A673 (cell line): Measurements from ENCODE around the gene SFSWAP. TPM values are rescaled to one million over a fixed set of nuclear protein-coding genes. Genes with fewer than 3 reads are reported as not detected.

Experiments
- BruUV-seq: library from RNA; stranded (reverse); fragments of 400-500 nt; replicated peaks from 2 replicates; lab custom pipeline; 2021; lab: Mats Ljungman, UMichigan
- CTCF ChIA-PET: fragments of 300-600 bp; sonication (Branson Sonifier 250); formaldehyde crosslinking; loops from one replicate; lab custom pipeline; 2022; ENCODE audit warnings: antibody characterized with exemption; lab: Charles Lee
- POLR2A ChIA-PET: fragments of 300-600 bp; sonication (Branson Sonifier 250); formaldehyde crosslinking; loops from one replicate; lab custom pipeline; 2022; ENCODE audit warnings: antibody characterized with exemption; ENCODE audit not compliant: low non-redundant PET; lab: Charles Lee
- DNase-seq: peaks from one replicate; pipeline ENCODE4 v3.0.0-alpha.2; 2015; ENCODE audit warnings: low spot score
- H3K27ac ChIP-seq: fragments of 200-600 bp; sonication (generic); 2 replicates; pipeline ENCODE4 v1.5.1; 2016; ENCODE audit warnings: mixed run types, low read depth, mild to moderate bottlenecking, mixed read lengths, antibody characterized with exemption, low read length; ENCODE audit not compliant: poor library complexity, severe bottlenecking
- H3K27me3 ChIP-seq: fragments of 200-600 bp; sonication (generic); replicated peaks from 2 replicates; pipeline ENCODE4 v1.6.1; 2017; ENCODE audit warnings: mixed run types, low read depth, mild to moderate bottlenecking, mixed read lengths, antibody characterized with exemption, low read length; ENCODE audit not compliant: insufficient read depth, poor library complexity
- H3K36me3 ChIP-seq: fragments of 200-600 bp; sonication (generic); 2 replicates; pipeline ENCODE4 v1.6.1; 2016; ENCODE audit warnings: mixed run types, mild to moderate bottlenecking, mixed read lengths, antibody characterized with exemption, low read length; ENCODE audit not compliant: insufficient read depth, poor library complexity, severe bottlenecking
- H3K4me1 ChIP-seq: fragments of 200-600 bp; sonication (generic); 2 replicates; pipeline ENCODE4 v1.6.1; 2017; ENCODE audit warnings: mixed run types, mild to moderate bottlenecking, mixed read lengths, antibody characterized with exemption, low read length; ENCODE audit not compliant: insufficient read depth, poor library complexity, severe bottlenecking
- H3K4me3 ChIP-seq: fragments of 200-600 bp; sonication (generic); 2 replicates; pipeline ENCODE4 v1.5.1; 2016; ENCODE audit warnings: low read depth, mixed run types, mild to moderate bottlenecking, mixed read lengths, low read length; ENCODE audit not compliant: poor library complexity, severe bottlenecking
- H3K9me3 ChIP-seq: fragments of 200-600 bp; sonication (generic); 2 replicates; pipeline ENCODE4 v1.6.1; 2016; ENCODE audit warnings: mixed run types, low read depth, mild to moderate bottlenecking, mixed read lengths, antibody characterized with exemption, low read length; ENCODE audit not compliant: poor library complexity, severe bottlenecking
- EZH2 ChIP-seq: fragments of 200-600 bp; sonication (generic); IDR thresholded peaks from 2 replicates; pipeline ENCODE4 v1.6.1; 2017; ENCODE audit warnings: borderline replicate concordance, low read depth, mild to moderate bottlenecking, mixed read lengths, antibody characterized with exemption, low read length; ENCODE audit not compliant: poor library complexity, severe bottlenecking
- intact Hi-C: fragments of 100-400 bp; cut with micrococcal nuclease; formaldehyde crosslinking; loops from one replicate; pipeline ENCODE4 v1.10.0; 2022; ENCODE audit not compliant: unreplicated experiment
- total RNA-seq: library from RNA; stranded (reverse); gene quantifications from 2 replicates; pipeline ENCODE4 v1.2.3, GENCODE V29; 2021
- TF ChIP-seq, protein P1 (sequence below): fragments of 300-800, 200-600 bp; sonication (generic); conservative IDR thresholded peaks from 2 replicates; pipeline ENCODE4 v1.5.1; 2017; ENCODE audit warnings: low read depth, mild to moderate bottlenecking, antibody characterized with exemption, low read length, moderate library complexity, mixed read lengths

Gene SFSWAP
- total RNA-seq, 1 experiment from 2014 or later, result 66.4 TPM

DNA sequence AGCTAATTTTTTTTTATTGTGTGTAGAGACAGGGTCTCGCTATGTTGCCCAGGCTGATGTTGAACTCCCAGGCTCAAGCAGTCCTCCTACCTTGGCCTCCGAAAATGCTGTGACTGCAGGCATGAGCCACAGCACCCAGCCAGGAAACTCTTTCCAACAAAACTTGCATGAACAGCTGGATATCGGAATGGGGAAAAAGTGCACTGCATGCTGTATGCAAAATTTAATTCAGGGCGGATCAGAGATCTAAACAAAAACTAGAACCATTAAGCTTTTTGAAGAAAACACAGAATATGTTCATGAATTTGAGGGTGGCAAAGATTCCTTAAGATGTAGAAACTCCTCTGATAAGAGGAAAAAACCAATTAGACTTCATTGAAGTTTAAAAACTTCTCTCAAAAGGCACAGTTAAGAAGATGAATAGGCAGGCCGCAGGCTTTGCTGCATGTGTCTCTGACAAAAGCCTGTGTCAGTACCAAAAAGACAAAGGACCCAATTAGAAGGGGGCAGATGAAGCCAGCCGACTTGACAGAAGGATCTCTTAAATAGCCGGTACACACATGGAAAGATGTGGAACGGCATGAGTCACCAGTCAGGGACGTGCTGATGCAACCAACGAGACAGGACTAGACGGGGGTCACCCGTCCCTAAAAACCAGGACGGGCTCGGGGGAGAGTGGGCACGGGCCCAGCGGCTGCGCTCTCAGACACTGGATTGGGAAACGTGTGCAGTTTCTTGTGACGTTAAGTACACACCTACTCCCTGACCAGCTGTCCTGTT, 82.5 kb downstream of the SFSWAP start:
- no peak overlapping the region for H3K4me3 ChIP-seq
- peaks cover 11% of the 10 kb centered on the region for H3K36me3 ChIP-seq
- H3K4me1 ChIP-seq, result no peaks in the 10 kb centered on the region
- BruUV-seq, result no TSS peak
- CTCF ChIA-PET, result no interaction called here
- no peak for DNase-seq
- no peaks in the 10 kb centered on the region for H3K9me3 ChIP-seq
- intact Hi-C loops, result no loop called here
- no peak for TF ChIP-seq EZH2
- TF ChIP-seq, protein P1, sequence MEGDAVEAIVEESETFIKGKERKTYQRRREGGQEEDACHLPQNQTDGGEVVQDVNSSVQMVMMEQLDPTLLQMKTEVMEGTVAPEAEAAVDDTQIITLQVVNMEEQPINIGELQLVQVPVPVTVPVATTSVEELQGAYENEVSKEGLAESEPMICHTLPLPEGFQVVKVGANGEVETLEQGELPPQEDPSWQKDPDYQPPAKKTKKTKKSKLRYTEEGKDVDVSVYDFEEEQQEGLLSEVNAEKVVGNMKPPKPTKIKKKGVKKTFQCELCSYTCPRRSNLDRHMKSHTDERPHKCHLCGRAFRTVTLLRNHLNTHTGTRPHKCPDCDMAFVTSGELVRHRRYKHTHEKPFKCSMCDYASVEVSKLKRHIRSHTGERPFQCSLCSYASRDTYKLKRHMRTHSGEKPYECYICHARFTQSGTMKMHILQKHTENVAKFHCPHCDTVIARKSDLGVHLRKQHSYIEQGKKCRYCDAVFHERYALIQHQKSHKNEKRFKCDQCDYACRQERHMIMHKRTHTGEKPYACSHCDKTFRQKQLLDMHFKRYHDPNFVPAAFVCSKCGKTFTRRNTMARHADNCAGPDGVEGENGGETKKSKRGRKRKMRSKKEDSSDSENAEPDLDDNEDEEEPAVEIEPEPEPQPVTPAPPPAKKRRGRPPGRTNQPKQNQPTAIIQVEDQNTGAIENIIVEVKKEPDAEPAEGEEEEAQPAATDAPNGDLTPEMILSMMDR, result no peak
- H3K27ac ChIP-seq, result no peak overlapping the region
- POLR2A ChIA-PET, result no interaction called here
- H3K27me3 ChIP-seq, result no peaks in the 10 kb centered on the region

DNA sequence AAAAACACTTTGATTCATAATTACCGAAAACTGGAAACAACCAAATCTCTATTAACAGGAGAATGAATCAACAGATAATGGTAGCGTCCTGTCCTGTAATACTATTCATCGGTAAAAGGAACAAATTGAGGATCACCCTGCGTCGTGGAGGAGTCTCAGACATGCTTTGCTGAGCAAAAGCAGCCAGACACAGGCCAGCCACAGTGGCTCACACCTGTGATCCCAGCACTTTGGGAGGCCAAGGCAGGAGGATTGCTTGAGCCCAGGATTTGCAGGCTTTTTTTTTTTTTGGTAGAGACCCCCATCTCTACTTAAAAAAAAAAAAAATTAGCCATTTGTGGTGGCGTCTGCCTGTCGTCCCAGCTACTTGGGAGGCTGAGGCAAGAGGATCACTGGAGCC, 83.2 kb downstream of the SFSWAP start:
- BruUV-seq, result no TSS peak
- Histone ChIP-seq H3K27ac (no peak overlapping the region), H3K27me3 (no peaks in the 10 kb centered on the region), H3K4me3 (no peak overlapping the region), H3K36me3 (peaks cover 11% of the 10 kb centered on the region), H3K9me3 (no peaks in the 10 kb centered on the region), H3K4me1 (no peaks in the 10 kb centered on the region)
- TF ChIP-seq, protein P1, result no peak
- TF ChIP-seq EZH2, result no peak
- no peak for DNase-seq
- intact Hi-C loops, result no loop called here
- ChIA-PET POLR2A (no interaction called here), CTCF (no interaction called here)

DNA sequence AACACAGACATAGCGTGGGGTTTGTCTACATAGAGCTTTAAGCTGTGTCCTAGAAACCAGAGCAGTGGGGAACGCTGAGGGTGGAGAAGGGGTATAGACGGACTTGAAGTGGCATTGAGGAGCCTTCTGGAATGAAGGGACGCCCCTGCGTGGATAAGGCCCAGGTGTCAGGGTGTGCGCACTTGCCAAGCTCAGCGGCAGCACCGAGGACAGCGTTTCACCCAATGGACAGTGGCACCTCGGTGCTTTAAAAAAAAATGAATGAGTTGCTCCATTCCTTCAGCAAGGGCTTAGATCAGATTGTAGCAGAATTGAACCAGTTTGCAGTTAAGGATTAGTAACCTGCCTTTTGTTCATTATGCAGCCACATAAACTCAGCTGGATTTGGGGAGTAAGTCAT, 83.7 kb downstream of the SFSWAP start:
- TF ChIP-seq, protein P1, result no peak
- TF ChIP-seq EZH2, result no peak
- Histone ChIP-seq H3K27me3 (no peaks in the 10 kb centered on the region), H3K9me3 (no peaks in the 10 kb centered on the region), H3K27ac (no peak overlapping the region), H3K4me1 (no peaks in the 10 kb centered on the region), H3K36me3 (peaks cover 11% of the 10 kb centered on the region), H3K4me3 (no peak overlapping the region)
- CTCF ChIA-PET, result no interaction called here
- no peak for DNase-seq
- no TSS peak for BruUV-seq
- POLR2A ChIA-PET, result no interaction called here
- intact Hi-C loops, result no loop called here
